ENCODE data around the gene RTP3.

DNA sequence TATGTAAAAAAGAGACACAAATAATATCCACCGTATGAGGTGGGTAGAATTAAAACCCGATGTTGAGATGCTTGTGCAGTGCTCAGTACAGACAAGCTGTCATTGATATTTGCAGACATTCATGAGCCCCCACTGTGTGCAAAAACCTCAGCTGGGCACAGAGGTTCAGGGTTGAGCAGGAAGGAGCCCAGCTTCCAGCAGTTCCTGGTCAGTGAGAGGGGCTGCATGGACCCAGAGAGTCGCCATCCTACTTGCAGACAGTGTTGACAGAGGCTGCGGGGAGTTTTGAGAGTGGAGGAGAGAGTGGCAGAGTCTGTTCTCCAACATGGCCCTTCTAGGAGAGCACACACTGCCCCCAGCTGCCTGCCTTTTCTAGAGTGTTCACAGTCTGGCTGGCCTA lies 26.9 kb upstream of the RTP3 start:
- TF ChIP-seq EZH2phosphoT487 (IDR thresholded peaks at IDR 0.05; ENCODE audit: low read depth) = no peak
- TF ChIP-seq, protein P1, sequence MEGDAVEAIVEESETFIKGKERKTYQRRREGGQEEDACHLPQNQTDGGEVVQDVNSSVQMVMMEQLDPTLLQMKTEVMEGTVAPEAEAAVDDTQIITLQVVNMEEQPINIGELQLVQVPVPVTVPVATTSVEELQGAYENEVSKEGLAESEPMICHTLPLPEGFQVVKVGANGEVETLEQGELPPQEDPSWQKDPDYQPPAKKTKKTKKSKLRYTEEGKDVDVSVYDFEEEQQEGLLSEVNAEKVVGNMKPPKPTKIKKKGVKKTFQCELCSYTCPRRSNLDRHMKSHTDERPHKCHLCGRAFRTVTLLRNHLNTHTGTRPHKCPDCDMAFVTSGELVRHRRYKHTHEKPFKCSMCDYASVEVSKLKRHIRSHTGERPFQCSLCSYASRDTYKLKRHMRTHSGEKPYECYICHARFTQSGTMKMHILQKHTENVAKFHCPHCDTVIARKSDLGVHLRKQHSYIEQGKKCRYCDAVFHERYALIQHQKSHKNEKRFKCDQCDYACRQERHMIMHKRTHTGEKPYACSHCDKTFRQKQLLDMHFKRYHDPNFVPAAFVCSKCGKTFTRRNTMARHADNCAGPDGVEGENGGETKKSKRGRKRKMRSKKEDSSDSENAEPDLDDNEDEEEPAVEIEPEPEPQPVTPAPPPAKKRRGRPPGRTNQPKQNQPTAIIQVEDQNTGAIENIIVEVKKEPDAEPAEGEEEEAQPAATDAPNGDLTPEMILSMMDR (IDR thresholded peaks at IDR 0.05; ENCODE audit: low read depth, low read length) = no peak
